UCSD-AML1 (cell line): ENCODE measurements around the gene SGSM1.

Source experiments
- DNase-seq: peaks from one replicate; lab custom pipeline; 2025; ENCODE audit not compliant: unreplicated experiment; lab: John Stamatoyannopoulos, UW

SGSM1 gene

DNA sequence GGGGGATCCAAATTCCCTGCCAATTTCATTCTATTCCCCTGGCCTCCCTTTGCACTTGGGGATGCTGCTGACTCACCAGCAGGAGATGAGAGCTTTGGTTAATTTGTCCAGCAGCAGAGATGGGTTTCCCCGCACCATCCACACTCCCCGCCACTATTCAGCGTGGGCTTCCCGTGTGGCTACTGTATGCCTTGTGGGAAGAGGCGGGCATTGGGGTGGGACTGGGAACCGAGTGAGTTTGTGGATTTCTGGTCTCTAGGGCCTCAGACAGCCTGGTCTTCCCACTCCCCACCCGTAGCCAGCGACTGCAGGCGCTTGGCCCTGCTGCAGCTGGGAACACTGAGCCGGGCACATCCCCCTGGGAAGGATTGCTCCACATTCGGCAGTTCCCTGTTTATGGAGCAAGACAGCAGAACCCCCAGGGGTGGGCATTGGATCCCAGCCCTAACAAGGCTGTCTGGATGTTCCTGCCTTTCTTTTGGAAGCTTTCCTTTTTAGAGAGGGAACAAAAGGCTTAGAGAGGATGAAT lies 169.9 kb downstream of the SGSM1 start:
- no peak for DNase-seq

- DNase-seq, result no peak
These were observed 170.6 kb downstream of the SGSM1 start for GRCh38 chr22:24976442-24977218.
